Neural cell (in vitro differentiated cells): ENCODE results near the gene KLHL21. TPM values are rescaled to one million over a fixed set of nuclear protein-coding genes. Genes with fewer than 3 reads are reported as not detected.

Experiments
- H2AFZ ChIP-seq: fragments of 200-600, 300-800 bp; sonication (generic), shearing (Covaris generic); 2 replicates; pipeline ENCODE4 v1.6.0; 2014; ENCODE audit warnings: low read depth, mild to moderate bottlenecking, antibody characterized with exemption, low read length, moderate library complexity
- H3F3A ChIP-seq: fragments of 200-600 bp; shearing (Covaris generic); 2 replicates; pipeline ENCODE4 v1.6.1; 2016; ENCODE audit warnings: mild to moderate bottlenecking, moderate library complexity, mixed read lengths, antibody characterized with exemption, low read length; ENCODE audit not compliant: insufficient read depth, poor library complexity, severe bottlenecking
- H3K27ac ChIP-seq: fragments of 200-600, 300-800 bp; sonication (generic), shearing (Covaris generic); 2 replicates; pipeline ENCODE4 v1.5.1; 2014; ENCODE audit warnings: mild to moderate bottlenecking, low read length, moderate library complexity
- H3K27me3 ChIP-seq: fragments of 300-800, 200-600 bp; sonication (generic), shearing (Covaris generic); 2 replicates; pipeline ENCODE4 v1.6.0; 2014; ENCODE audit warnings: mild to moderate bottlenecking, low read depth, low read length, moderate library complexity; ENCODE audit not compliant: insufficient read depth
- H3K36me3 ChIP-seq: fragments of 300-800, 200-600 bp; sonication (generic), shearing (Covaris generic); 2 replicates; pipeline ENCODE4 v1.5.1; 2014; ENCODE audit warnings: mild to moderate bottlenecking, antibody characterized with exemption, low read length, moderate library complexity; ENCODE audit not compliant: insufficient read depth
- H3K4me2 ChIP-seq: fragments of 300-800, 200-600 bp; sonication (generic), shearing (Covaris generic); 2 replicates; pipeline ENCODE4 v1.6.0; 2014; ENCODE audit warnings: mild to moderate bottlenecking, low read length
- H3K4me3 ChIP-seq: fragments of 300-800, 200-600 bp; sonication (generic), shearing (Covaris generic); 2 replicates; pipeline ENCODE4 v1.5.1; 2014; ENCODE audit warnings: mild to moderate bottlenecking, low read length, moderate library complexity
- H3K79me2 ChIP-seq: fragments of 200-600 bp; shearing (Covaris generic); replicated peaks from 2 replicates; pipeline ENCODE4 v1.6.0; 2014; ENCODE audit warnings: mild to moderate bottlenecking, low read length, moderate library complexity; ENCODE audit not compliant: insufficient read depth
- H3K9ac ChIP-seq: fragments of 300-800, 200-600 bp; sonication (generic), shearing (Covaris generic); 2 replicates; pipeline ENCODE4 v1.6.1; 2016; ENCODE audit warnings: mild to moderate bottlenecking, low read length, mixed read lengths
- H3K9me2 ChIP-seq: fragments of 200-600 bp; shearing (Covaris generic); 2 replicates; pipeline ENCODE4 v1.6.1; 2016; ENCODE audit warnings: mild to moderate bottlenecking, low read length, mixed read lengths; ENCODE audit not compliant: insufficient read depth
- H3K9me3 ChIP-seq: fragments of 200-600, 300-800 bp; sonication (generic), shearing (Covaris generic); 2 replicates; pipeline ENCODE4 v1.6.1; 2016; ENCODE audit warnings: mild to moderate bottlenecking, mixed run types, low read length, moderate library complexity, mixed read lengths
- H4K20me1 ChIP-seq: fragments of 200-600 bp; shearing (Covaris generic); 2 replicates; pipeline ENCODE4 v1.6.1; 2016; ENCODE audit warnings: mild to moderate bottlenecking, mixed run types; ENCODE audit not compliant: insufficient read depth
- CTCF ChIP-seq: fragments of 450-650 bp; IDR thresholded peaks from 2 replicates; pipeline ENCODE4 v1.5.1; 2014; ENCODE audit warnings: antibody characterized with exemption, mild to moderate bottlenecking, moderate library complexity; ENCODE audit not compliant: poor library complexity, severe bottlenecking
- EP300 ChIP-seq: fragments of 450-650 bp; conservative IDR thresholded peaks from 2 replicates; pipeline ENCODE4 v1.6.1; 2014; ENCODE audit warnings: antibody characterized with exemption, mild to moderate bottlenecking, moderate library complexity; ENCODE audit not compliant: poor library complexity, severe bottlenecking
- EZH2 ChIP-seq: fragments of 200-600, 300-800 bp; shearing (Covaris generic), sonication (generic); IDR thresholded peaks from 2 replicates; pipeline ENCODE4 v1.6.1; 2014; ENCODE audit warnings: antibody characterized with exemption, low read length, borderline replicate concordance, mild to moderate bottlenecking; ENCODE audit not compliant: insufficient read depth, poor library complexity, severe bottlenecking
- MXI1 ChIP-seq: fragments of 450-650 bp; conservative IDR thresholded peaks from 2 replicates; pipeline ENCODE4 v1.6.1; 2014; ENCODE audit warnings: antibody characterized with exemption, mild to moderate bottlenecking; ENCODE audit not compliant: poor library complexity, severe bottlenecking
- POLR2AphosphoS5 ChIP-seq: IDR thresholded peaks from 2 replicates; pipeline ENCODE4 v1.6.1; 2012
- RAD21 ChIP-seq: fragments of 450-650 bp; conservative IDR thresholded peaks from 2 replicates; pipeline ENCODE4 v1.6.1; 2014; ENCODE audit warnings: antibody characterized with exemption, mild to moderate bottlenecking, moderate library complexity
- REST ChIP-seq: IDR thresholded peaks from 2 replicates; pipeline ENCODE4 v1.6.1; 2012; ENCODE audit warnings: borderline replicate concordance
- SMC3 ChIP-seq: fragments of 450-650 bp; conservative IDR thresholded peaks from 2 replicates; pipeline ENCODE4 v1.6.1; 2014; ENCODE audit warnings: antibody characterized with exemption, mild to moderate bottlenecking, moderate library complexity; ENCODE audit not compliant: poor library complexity
- TAF1 ChIP-seq: IDR thresholded peaks from 2 replicates; pipeline ENCODE4 v1.6.1; 2012; ENCODE audit warnings: low read depth
- polyA plus RNA-seq: library from polyadenylated mRNA; depleted of rRNA; stranded (reverse); fragments of >200 nt; gene quantifications from 2 replicates; pipeline ENCODE4 v1.2.3, GENCODE V29; 2014

The KLHL21 gene
- polyA plus RNA-seq, 1 donor from 2014 or later = 8.4 TPM

- TF ChIP-seq MXI1 (no peak), REST (no peak), CTCF (no peak), RAD21 (no peak), POLR2AphosphoS5 (no peak), EP300 (no peak), TAF1 (no peak), SMC3 (no peak), EZH2 (no peak)
- no peaks in the 10 kb centered on the region for H3K36me3 ChIP-seq
These were observed 26.4 kb upstream of the KLHL21 start for GRCh38 chr1:6628971-6629479.

GRCh38 chr1:6627841-6628545 lies 25.3 kb upstream of the KLHL21 start:
- H3K27me3 ChIP-seq = no peaks in the 10 kb centered on the region
- H3F3A ChIP-seq = no peaks in the 10 kb centered on the region
- no peaks in the 10 kb centered on the region for H3K36me3 ChIP-seq
- no peaks in the 10 kb centered on the region for H3K9me2 ChIP-seq
- H3K4me2 ChIP-seq = no peak overlapping the region
- H2AFZ ChIP-seq = no peak overlapping the region
- H3K27ac ChIP-seq = no peak overlapping the region
- TF ChIP-seq POLR2AphosphoS5 (no peak), TAF1 (no peak), RAD21 (no peak), EP300 (no peak), REST (no peak), EZH2 (no peak), CTCF (no peak), MXI1 (no peak), SMC3 (no peak)
- no peak overlapping the region for H3K9ac ChIP-seq
- H3K79me2 ChIP-seq = peaks cover 17% of the 10 kb centered on the region
- no peaks in the 10 kb centered on the region for H3K9me3 ChIP-seq
- H3K4me3 ChIP-seq = no peak overlapping the region
- H4K20me1 ChIP-seq = no peaks in the 10 kb centered on the region

More at GRCh38 chr1:6628971-6629479, 26.4 kb upstream of the KLHL21 start:
- H3K9ac ChIP-seq = no peak overlapping the region
- H3K79me2 ChIP-seq = peaks cover 17% of the 10 kb centered on the region
- no peak overlapping the region for H2AFZ ChIP-seq
- no peak overlapping the region for H3K4me2 ChIP-seq
- H3K27me3 ChIP-seq = no peaks in the 10 kb centered on the region
- no peak overlapping the region for H3K4me3 ChIP-seq
- no peaks in the 10 kb centered on the region for H3K9me2 ChIP-seq
- H3K27ac ChIP-seq = no peak overlapping the region
- H4K20me1 ChIP-seq = no peaks in the 10 kb centered on the region
- H3K9me3 ChIP-seq = no peaks in the 10 kb centered on the region
- H3F3A ChIP-seq = no peaks in the 10 kb centered on the region
